ENCODE results near the gene WDR81. TPM values are rescaled to one million over a fixed set of nuclear protein-coding genes. Genes with fewer than 3 reads are reported as not detected.

Gene WDR81
- total and polyA plus RNA-seq, 10 of the 15 experiments (the other 5 are each of a cell fraction or from before 2014, with no cell fraction given), result 0.13 to 22.4 (median 7.3) TPM; not detected in 1

- no peak for TF ChIP-seq CEBPB (IDR thresholded peaks at IDR 0.05; ENCODE audit: borderline replicate concordance in 1 of 2, low read depth in 2 of 2, low read length in 2 of 2)
- TF ChIP-seq CBX5 (IDR thresholded peaks at IDR 0.05; ENCODE audit: low read depth), result no peak
- no peak for TF ChIP-seq IRF4 (IDR thresholded peaks at IDR 0.05; ENCODE audit: low read depth, low read length)
- TF ChIP-seq MYB (IDR thresholded peaks at IDR 0.05; ENCODE audit: borderline replicate concordance, low read depth, low read length), result no peak
- no peak for TF ChIP-seq FOS (IDR thresholded peaks at IDR 0.05; ENCODE audit: borderline replicate concordance, extremely low read depth, insufficient read length)
- TF ChIP-seq RAD51 (IDR thresholded peaks at IDR 0.05), result no peak
- no peak for TF ChIP-seq MTA3 (IDR thresholded peaks at IDR 0.05; ENCODE audit: borderline replicate concordance, low read length)
Observed at GRCh38 chr17:1733759-1734158, 9.3 kb downstream of the WDR81 start (continued).

GRCh38 chr17:1735418-1735817, 10.9 kb downstream of the WDR81 start:
- in situ Hi-C loops (cut with MboI), result no loop called here
- Histone ChIP-seq H3K4me2 (ENCODE audit: control insufficient read depth, insufficient read depth) (no peak overlapping the region), H4K20me1 (ENCODE audit: control insufficient read depth, insufficient read depth) (no peaks in the 10 kb centered on the region), H3K9me3 (replicated peaks; ENCODE audit: control insufficient read depth, insufficient read depth, low read length) (no peaks in the 10 kb centered on the region), H3K27me3 (replicated peaks in 1 of 2; ENCODE audit: control insufficient read depth in 2 of 2, insufficient read depth in 2 of 2, low read length in 1 of 2) (no peaks in the 10 kb centered on the region), H3K79me2 (ENCODE audit: control insufficient read depth, insufficient read depth, low read length) (no peaks in the 10 kb centered on the region), H3K4me3 (no peak overlapping the region), H3K36me3 (ENCODE audit: control insufficient read depth in 2 of 2, insufficient read depth in 2 of 2, low read length in 1 of 2) (no peaks in the 10 kb centered on the region; a peak in 1 of 4 replicates), H3K27ac (ENCODE audit: control insufficient read depth, insufficient read depth) (no peak overlapping the region), H3K4me1 (ENCODE audit: control insufficient read depth, insufficient read depth, low read length) (peaks cover 22% of the 10 kb centered on the region), H3K9ac (ENCODE audit: control insufficient read depth, insufficient read depth, low read length) (no peak overlapping the region), H2AFZ (ENCODE audit: control insufficient read depth, low read depth, low read length) (no peak overlapping the region)
- ChIA-PET CTCF (interaction anchor here (1.4 to 1.9 kb wide), 2 partner anchors 19 to 48 kb away, joined by 3 to 12 read pairs; no protein-coding TSS in a partner anchor), POLR2A (interaction anchor here (0.6 to 2.7 kb wide), 3 partner anchors 10 to 18 kb away, joined by 3 to 16 read pairs (median 13); partner anchors contain the start of gene WDR81), SMC1A (ENCODE audit: uncharacterized antibody, unreplicated experiment) (interaction anchor here (2.1 kb wide), 1 partner anchor 14 kb away, joined by 15 read pairs; no protein-coding TSS in a partner anchor), RAD21 (ENCODE audit: unreplicated experiment) (interaction anchor here (2.2 kb wide), 1 partner anchor 13 kb away, joined by 24 read pairs; the partner anchor contains the start of gene WDR81)
- WGBS (ENCODE audit: insufficient coverage, insufficient replicate concordance, low lambda C conversion rate, missing lambda C conversion rate), result 96% methylated on average over 8 of the region's 10 CpGs
- FAIRE-seq, result no peak
- intact Hi-C loops (cut with micrococcal nuclease; ENCODE audit: unreplicated experiment), result no loop called here
- TF ChIP-seq EGR1 (IDR thresholded peaks at IDR 0.05; ENCODE audit: borderline replicate concordance in 1 of 2, low read depth in 2 of 2, low read length in 2 of 2) (no peak), SMAD1 (IDR thresholded peaks at IDR 0.05; ENCODE audit: low read depth, partially characterized antibody) (no peak), ATF2 (IDR thresholded peaks at IDR 0.05; ENCODE audit: low read length) (no peak), CHD2 (IDR thresholded peaks at IDR 0.05; ENCODE audit: borderline replicate concordance, low read depth, low read length) (no peak), PAX8 (IDR thresholded peaks at IDR 0.05) (no peak), STAT3 (IDR thresholded peaks at IDR 0.05; ENCODE audit: low read depth, low read length) (no peak), ASH2L (IDR thresholded peaks at IDR 0.05; ENCODE audit: borderline replicate concordance, low read depth) (no peak), SPI1 (IDR thresholded peaks at IDR 0.05; ENCODE audit: borderline replicate concordance, insufficient read depth, low read depth, low read length) (no peak), ZBED1 (IDR thresholded peaks at IDR 0.05; ENCODE audit: borderline replicate concordance) (no peak), E4F1 (IDR thresholded peaks at IDR 0.05; ENCODE audit: borderline replicate concordance, partially characterized antibody) (no peak), NFXL1 (IDR thresholded peaks at IDR 0.05; ENCODE audit: borderline replicate concordance) (no peak), CBX5 (IDR thresholded peaks at IDR 0.05; ENCODE audit: low read depth) (no peak), ZNF217 (IDR thresholded peaks at IDR 0.05) (no peak)
- no TSS peak for BruUV-seq (replicated peaks)
- ATAC-seq, result no peak
- DNase-seq (ENCODE audit: low read depth, low spot score), result no peak

All from GM12878 (cell line).